MM.1S (cell line): ENCODE data around the gene BEX4.
"Not testable (repeated sequence)": the region's sequence is repeated elsewhere in the genome, so short reads cannot be mapped to it uniquely, and the experiment has no call there.

Experiments used
- DNase-seq: peaks from one replicate; pipeline ENCODE4 v3.0.0-alpha.2; 2015
- H2AFZ ChIP-seq: fragments of 300-600 bp; sonication (generic); 2 replicates; pipeline ENCODE4 v1.6.0; 2016; ENCODE audit warnings: antibody characterized with exemption, low read length
- H3F3A ChIP-seq: fragments of 300-600 bp; sonication (generic); 2 replicates; pipeline ENCODE4 v1.6.1; 2016; ENCODE audit warnings: mild to moderate bottlenecking, antibody characterized with exemption, low read length, moderate library complexity, mixed read lengths; ENCODE audit not compliant: insufficient read depth
- H3K27ac ChIP-seq: fragments of 300-600 bp; sonication (generic); 2 replicates; pipeline ENCODE4 v1.5.1; 2016; ENCODE audit warnings: mild to moderate bottlenecking, low read length
- H3K27me3 ChIP-seq: fragments of 300-600 bp; sonication (generic); replicated peaks from 2 replicates; pipeline ENCODE4 v1.6.0; 2016; ENCODE audit warnings: low read length; ENCODE audit not compliant: insufficient read depth
- H3K36me3 ChIP-seq: fragments of 300-600 bp; sonication (generic); replicated peaks from 2 replicates; pipeline ENCODE4 v1.6.1; 2016; ENCODE audit warnings: mild to moderate bottlenecking, low read length, mixed read lengths; ENCODE audit not compliant: insufficient read depth
- H3K4me1 ChIP-seq: fragments of 300-600 bp; sonication (generic); 2 replicates; pipeline ENCODE4 v1.6.1; 2016; ENCODE audit warnings: low read length, mixed read lengths
- H3K4me2 ChIP-seq: fragments of 300-600 bp; sonication (generic); 2 replicates; pipeline ENCODE4 v1.6.0; 2016; ENCODE audit warnings: low read depth, low read length
- H3K4me3 ChIP-seq: fragments of 300-600 bp; sonication (generic); 2 replicates; pipeline ENCODE4 v1.5.1; 2016; ENCODE audit warnings: low read length, mixed read lengths
- H3K79me2 ChIP-seq: fragments of 300-600 bp; sonication (generic); 2 replicates; pipeline ENCODE4 v1.6.1; 2016; ENCODE audit warnings: mixed run types, low read length, mixed read lengths
- H3K9ac ChIP-seq: fragments of 300-600 bp; sonication (generic); 2 replicates; pipeline ENCODE4 v1.6.1; 2016; ENCODE audit warnings: low read length, mixed read lengths
- H3K9me2 ChIP-seq: fragments of 300-600 bp; sonication (generic); replicated peaks from 2 replicates; pipeline ENCODE4 v1.6.1; 2016; ENCODE audit warnings: mild to moderate bottlenecking, low read length, mixed read lengths; ENCODE audit not compliant: insufficient read depth
- H3K9me3 ChIP-seq: fragments of 300-600 bp; sonication (generic); replicated peaks from 2 replicates; pipeline ENCODE4 v1.6.1; 2016; ENCODE audit warnings: mild to moderate bottlenecking, low read length, mixed read lengths; ENCODE audit not compliant: insufficient read depth
- H4K20me1 ChIP-seq: fragments of 300-600 bp; sonication (generic); 2 replicates; pipeline ENCODE4 v1.6.1; 2016; ENCODE audit warnings: mild to moderate bottlenecking, low read length, moderate library complexity, mixed read lengths; ENCODE audit not compliant: insufficient read depth
- EZH2 ChIP-seq: fragments of 300-600 bp; sonication (generic); optimal IDR thresholded peaks from 2 replicates; pipeline ENCODE3; 2017; ENCODE audit warnings: low read depth, mild to moderate bottlenecking, antibody characterized with exemption, low read length, mixed read lengths
- EZH2phosphoT487 ChIP-seq: fragments of 300-600 bp; sonication (generic); IDR thresholded peaks from 2 replicates; pipeline ENCODE4 v1.6.1; 2018; ENCODE audit warnings: antibody characterized with exemption, low read length
- TF ChIP-seq, protein P1 (sequence below): fragments of 300-600 bp; sonication (generic); IDR thresholded peaks from 2 replicates; pipeline ENCODE4 v1.5.1; 2016; ENCODE audit warnings: antibody characterized with exemption, low read length, mixed read lengths

Gene BEX4

DNA sequence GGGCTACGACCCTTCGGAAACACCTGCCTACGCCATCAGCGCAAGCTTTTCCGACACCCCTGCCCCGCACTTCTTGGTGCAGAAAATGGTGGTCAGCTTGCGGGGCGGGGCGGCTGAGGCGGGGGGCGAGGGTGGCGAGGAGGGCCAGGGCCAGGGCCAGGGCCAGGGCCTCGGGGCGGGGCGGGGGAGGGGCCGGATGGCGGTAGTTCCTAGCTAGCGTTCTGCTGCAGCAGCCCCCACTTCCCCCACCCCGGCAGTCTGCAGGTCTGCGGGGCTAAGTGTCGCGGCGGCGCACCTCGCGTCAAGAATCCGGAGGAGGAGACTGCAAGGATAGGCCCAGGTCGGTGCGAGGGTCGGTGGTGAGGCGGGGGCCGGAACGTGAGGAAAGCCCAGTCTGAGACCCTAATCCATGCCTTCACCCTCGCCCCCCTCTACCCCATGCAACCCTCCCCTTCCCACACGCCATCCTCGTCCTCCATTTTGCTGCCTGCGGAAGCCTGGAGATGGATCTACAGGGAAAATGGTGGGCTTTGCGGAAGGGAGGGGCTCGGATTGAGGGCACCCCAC is 600 bp downstream of the BEX4 start:
- no peak for DNase-seq
- Histone ChIP-seq H3K4me3 (peak overlapping the region; percentile 63), H2AFZ (peak overlapping the region; percentile 82), H3K27ac (no peak overlapping the region), H3K36me3 (no peaks in the 10 kb centered on the region), H3K9me2 (no peaks in the 10 kb centered on the region), H4K20me1 (no peaks in the 10 kb centered on the region), H3F3A (no peaks in the 10 kb centered on the region), H3K27me3 (no peaks in the 10 kb centered on the region), H3K79me2 (no peaks in the 10 kb centered on the region), H3K9me3 (no peaks in the 10 kb centered on the region), H3K4me2 (peak overlapping the region; percentile 69), H3K4me1 (no peaks in the 10 kb centered on the region), H3K9ac (peak overlapping the region; percentile 66)
- TF ChIP-seq, protein P1, sequence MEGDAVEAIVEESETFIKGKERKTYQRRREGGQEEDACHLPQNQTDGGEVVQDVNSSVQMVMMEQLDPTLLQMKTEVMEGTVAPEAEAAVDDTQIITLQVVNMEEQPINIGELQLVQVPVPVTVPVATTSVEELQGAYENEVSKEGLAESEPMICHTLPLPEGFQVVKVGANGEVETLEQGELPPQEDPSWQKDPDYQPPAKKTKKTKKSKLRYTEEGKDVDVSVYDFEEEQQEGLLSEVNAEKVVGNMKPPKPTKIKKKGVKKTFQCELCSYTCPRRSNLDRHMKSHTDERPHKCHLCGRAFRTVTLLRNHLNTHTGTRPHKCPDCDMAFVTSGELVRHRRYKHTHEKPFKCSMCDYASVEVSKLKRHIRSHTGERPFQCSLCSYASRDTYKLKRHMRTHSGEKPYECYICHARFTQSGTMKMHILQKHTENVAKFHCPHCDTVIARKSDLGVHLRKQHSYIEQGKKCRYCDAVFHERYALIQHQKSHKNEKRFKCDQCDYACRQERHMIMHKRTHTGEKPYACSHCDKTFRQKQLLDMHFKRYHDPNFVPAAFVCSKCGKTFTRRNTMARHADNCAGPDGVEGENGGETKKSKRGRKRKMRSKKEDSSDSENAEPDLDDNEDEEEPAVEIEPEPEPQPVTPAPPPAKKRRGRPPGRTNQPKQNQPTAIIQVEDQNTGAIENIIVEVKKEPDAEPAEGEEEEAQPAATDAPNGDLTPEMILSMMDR = no peak
- TF ChIP-seq EZH2phosphoT487 (no peak), EZH2 (no peak)

DNA sequence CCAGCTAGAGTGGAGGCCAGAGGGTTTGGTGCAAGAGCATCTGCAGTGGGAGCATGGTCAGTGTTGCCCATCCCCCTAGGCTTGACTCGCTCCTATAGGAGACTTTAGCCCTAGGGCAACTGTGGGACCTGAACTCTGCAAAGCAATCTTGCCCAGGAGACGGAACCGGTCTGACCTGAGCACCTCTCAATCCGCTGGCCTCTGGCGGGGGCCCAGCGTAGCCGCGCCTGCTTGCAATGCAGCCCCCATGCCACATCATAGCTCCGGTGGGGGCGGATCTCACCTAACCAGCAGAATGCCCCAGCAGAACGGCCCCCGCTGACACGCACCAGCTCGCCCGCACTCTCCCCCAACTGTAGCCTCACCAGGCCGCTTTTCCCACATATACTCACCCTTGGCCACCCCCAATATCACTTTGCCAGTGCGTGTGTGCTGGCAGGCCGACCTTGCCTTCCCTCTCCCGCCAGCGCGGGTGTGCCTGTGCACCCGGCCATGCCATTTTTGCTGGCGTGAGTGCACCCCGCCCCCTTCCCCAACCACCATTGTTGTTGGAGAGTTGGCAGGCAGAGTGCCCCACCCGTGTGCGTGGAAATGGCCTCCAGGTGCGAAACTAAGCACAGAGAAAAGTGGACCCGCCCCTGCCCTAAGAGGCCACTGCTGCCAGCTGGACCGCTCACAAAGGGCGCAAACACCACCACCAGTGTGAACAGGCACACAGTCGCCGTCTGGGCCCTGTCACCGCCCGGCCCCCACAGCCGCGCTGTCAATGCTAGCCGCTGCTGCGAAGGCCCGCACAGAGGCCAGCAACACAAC is 5.8 kb downstream of the BEX4 start:
- TF ChIP-seq EZH2phosphoT487 (no peak), EZH2 (no peak)
- TF ChIP-seq, protein P1 = no peak
- Histone ChIP-seq H3K9me3 (no peaks in the 10 kb centered on the region), H2AFZ (no peak overlapping the region), H4K20me1 (no peaks in the 10 kb centered on the region), H3K9ac (no peak overlapping the region), H3K79me2 (no peaks in the 10 kb centered on the region), H3K9me2 (no peaks in the 10 kb centered on the region), H3K4me3 (no peak overlapping the region), H3K27me3 (no peaks in the 10 kb centered on the region), H3K4me1 (no peaks in the 10 kb centered on the region), H3K27ac (no peak overlapping the region), H3K4me2 (no peak overlapping the region), H3F3A (no peaks in the 10 kb centered on the region), H3K36me3 (no peaks in the 10 kb centered on the region)
- no peak for DNase-seq

DNA sequence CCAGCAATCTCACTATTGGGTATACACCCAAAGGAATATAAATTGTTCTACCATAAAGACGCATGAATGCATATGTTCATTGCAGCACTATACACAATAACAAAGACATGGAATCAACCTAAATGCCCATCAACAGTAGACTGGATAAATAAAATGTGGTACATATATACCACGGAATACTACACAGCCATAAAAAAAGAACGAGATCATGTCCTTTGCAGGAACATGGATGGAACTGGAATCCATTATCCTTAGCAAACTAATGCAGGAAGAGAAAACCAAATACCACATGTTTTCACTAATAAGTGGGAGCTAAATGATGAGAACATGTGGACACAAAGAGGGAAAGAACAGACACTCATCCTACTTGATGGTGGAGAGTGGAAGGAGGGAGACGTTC is 11.0 kb downstream of the BEX4 start:
- not testable (repeated sequence) for H3F3A ChIP-seq, H3K27me3 ChIP-seq, H3K4me3 ChIP-seq, H3K9me2 ChIP-seq, H3K27ac ChIP-seq, DNase-seq, H3K4me2 ChIP-seq, H3K9me3 ChIP-seq, H3K79me2 ChIP-seq, H2AFZ ChIP-seq, H3K4me1 ChIP-seq, H3K9ac ChIP-seq, H4K20me1 ChIP-seq, H3K36me3 ChIP-seq

DNA sequence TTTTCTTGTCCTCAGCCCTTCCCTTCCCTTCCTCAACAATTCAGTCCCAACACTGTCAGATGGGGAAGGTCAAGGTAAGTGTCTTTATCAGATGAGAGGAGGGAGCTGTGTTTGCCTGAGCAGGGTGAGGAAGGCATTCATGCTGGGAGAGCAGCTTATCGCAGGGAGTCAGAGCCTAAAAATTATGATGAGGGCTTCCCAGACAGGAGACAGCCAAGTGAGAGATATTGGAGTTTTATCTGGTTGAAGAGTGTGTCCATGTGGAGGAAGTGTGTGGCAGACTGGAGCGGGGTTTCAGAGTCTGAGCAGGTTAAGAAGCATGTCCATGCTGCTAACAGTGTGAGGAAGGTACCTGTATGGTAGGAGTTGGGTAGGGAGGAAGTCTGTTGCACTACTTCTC is 18.4 kb downstream of the BEX4 start:
- H3K4me3 ChIP-seq = no peak overlapping the region
- H3K79me2 ChIP-seq = no peaks in the 10 kb centered on the region
- no peak for DNase-seq
- no peaks in the 10 kb centered on the region for H3F3A ChIP-seq
- H2AFZ ChIP-seq = no peak overlapping the region
- no peaks in the 10 kb centered on the region for H3K9me2 ChIP-seq
- no peaks in the 10 kb centered on the region for H4K20me1 ChIP-seq
- no peak overlapping the region for H3K9ac ChIP-seq
- H3K4me2 ChIP-seq = no peak overlapping the region
- H3K4me1 ChIP-seq = no peaks in the 10 kb centered on the region
- TF ChIP-seq, protein P1 = no peak
- no peak for TF ChIP-seq EZH2phosphoT487
- no peak for TF ChIP-seq EZH2
- H3K27ac ChIP-seq = no peak overlapping the region
- H3K27me3 ChIP-seq = no peaks in the 10 kb centered on the region
- no peaks in the 10 kb centered on the region for H3K9me3 ChIP-seq
- no peaks in the 10 kb centered on the region for H3K36me3 ChIP-seq
